GM19395 (cell line): Measurements from ENCODE around the gene TRAIP.

Experiments used
- ATAC-seq: cut with Tn5 transposase; IDR thresholded peaks from one replicate; pipeline ENCODE4 v1.9.1; 2021; ENCODE audit warnings: mild to moderate bottlenecking, moderate library complexity; ENCODE audit not compliant: unreplicated experiment

Gene TRAIP

GRCh38 chr3:49876567-49876966 is 20.2 kb upstream of the TRAIP start:
- ATAC-seq, result no peak

GRCh38 chr3:49873623-49874022 is 17.3 kb upstream of the TRAIP start:
- no peak for ATAC-seq

GRCh38 chr3:49872801-49873281 is 16.5 kb upstream of the TRAIP start:
- no peak for ATAC-seq

GRCh38 chr3:49871531-49872153 is 15.3 kb upstream of the TRAIP start:
- ATAC-seq, result no peak

- no peak for ATAC-seq
Measured at GRCh38 chr3:49869525-49870126, 13.3 kb upstream of the TRAIP start, which contains the start of gene CAMKV. Gene CAMKV, minus strand, starts transcription at chr3:49869906. Its CDS starts 7,518 bp downstream, at chr3:49862388.

GRCh38 chr3:49868862-49869466 is 12.6 kb upstream of the TRAIP start:
- ATAC-seq, result no peak

- no peak for ATAC-seq
Measured at GRCh38 chr3:49867871-49868321, 11.5 kb upstream of the TRAIP start.

- no peak for ATAC-seq
Measured at GRCh38 chr3:49867400-49867799, 11.0 kb upstream of the TRAIP start.

GRCh38 chr3:49865198-49865784 is 8.9 kb upstream of the TRAIP start:
- ATAC-seq, result no peak

GRCh38 chr3:49864505-49864904 is 8.1 kb upstream of the TRAIP start:
- ATAC-seq, result no peak

GRCh38 chr3:49859576-49860305 is 3.4 kb upstream of the TRAIP start:
- no peak for ATAC-seq

GRCh38 chr3:49855662-49856061 is 702 bp downstream of the TRAIP start:
- no peak for ATAC-seq

GRCh38 chr3:49845694-49846093 is 10.7 kb downstream of the TRAIP start:
- no peak for ATAC-seq

- no peak for ATAC-seq
Measured at GRCh38 chr3:49844464-49845183, 11.7 kb downstream of the TRAIP start.

- ATAC-seq, result no peak
Measured at GRCh38 chr3:49842843-49843517, 13.4 kb downstream of the TRAIP start.

- no peak for ATAC-seq
Measured at GRCh38 chr3:49841806-49842205, 14.6 kb downstream of the TRAIP start.

- ATAC-seq, result no peak
Measured at GRCh38 chr3:49841126-49841696, 15.2 kb downstream of the TRAIP start.

- no peak for ATAC-seq
Measured at GRCh38 chr3:49840388-49840787, 16.0 kb downstream of the TRAIP start.

- no peak for ATAC-seq
Measured at GRCh38 chr3:49839193-49839809, 17.1 kb downstream of the TRAIP start.
